OCI-LY3 (cell line): ENCODE results near the gene PDE4A.
A peak's percentile ranks its signal among the peaks of the same experiment; 100 is the strongest.

Experiments
- H2AFZ ChIP-seq: fragments of 200-600, 300-600 bp; shearing (Covaris generic); 2 replicates; pipeline ENCODE4 v1.6.0; 2014; ENCODE audit warnings: antibody characterized with exemption, low read depth, low read length
- H3K27ac ChIP-seq: fragments of 200-600, 300-600 bp; sonication (generic); 2 replicates; pipeline ENCODE4 v1.5.1; 2014; ENCODE audit warnings: mild to moderate bottlenecking, low read length, moderate library complexity, mixed read lengths
- H3K27me3 ChIP-seq: fragments of 200-600, 300-600 bp; sonication (generic); 2 replicates; pipeline ENCODE4 v1.6.1; 2014; ENCODE audit warnings: low read depth, low read length, mixed read lengths
- H3K36me3 ChIP-seq: fragments of 200-600, 300-600 bp; sonication (generic); replicated peaks from 2 replicates; pipeline ENCODE3; 2014; ENCODE audit warnings: low read depth, low read length, mixed read lengths
- H3K4me1 ChIP-seq: fragments of 300-600, 200-600 bp; sonication (generic); 2 replicates; pipeline ENCODE4 v1.6.1; 2014; ENCODE audit warnings: low read length, mixed read lengths
- H3K4me2 ChIP-seq: fragments of 200-600, 300-600 bp; sonication (generic); 2 replicates; pipeline ENCODE4 v1.6.1; 2014; ENCODE audit warnings: low read length, mixed read lengths
- H3K4me3 ChIP-seq: fragments of 300-600, 200-600 bp; sonication (generic); 2 replicates; pipeline ENCODE4 v1.5.1; 2014; ENCODE audit warnings: antibody characterized with exemption, mild to moderate bottlenecking, low read length, moderate library complexity
- H3K79me2 ChIP-seq: fragments of 300-600, 200-600 bp; shearing (Covaris generic); 2 replicates; pipeline ENCODE4 v1.6.1; 2014; ENCODE audit warnings: mild to moderate bottlenecking, low read length, mixed read lengths
- H3K9ac ChIP-seq: fragments of 300-600, 200-600 bp; shearing (Covaris generic); 2 replicates; pipeline ENCODE4 v1.6.0; 2014; ENCODE audit warnings: mild to moderate bottlenecking, low read length, moderate library complexity
- H3K9me3 ChIP-seq: fragments of 200-600, 300-600 bp; shearing (Covaris generic); 2 replicates; pipeline ENCODE4 v1.6.1; 2014; ENCODE audit warnings: low read length, mixed read lengths; ENCODE audit not compliant: insufficient read depth
- H4K20me1 ChIP-seq: fragments of 200-600, 300-600 bp; sonication (generic); 2 replicates; pipeline ENCODE4 v1.6.1; 2016; ENCODE audit warnings: low read length, mixed read lengths; ENCODE audit not compliant: insufficient read depth
- EZH2phosphoT487 ChIP-seq: fragments of 200-600 bp; shearing (Covaris generic); IDR thresholded peaks from 2 replicates; pipeline ENCODE4 v1.6.1; 2018; ENCODE audit warnings: antibody characterized with exemption, mixed run types, low read depth
- TF ChIP-seq, protein P1 (sequence below): fragments of 200-600, 300-600 bp; sonication (generic); IDR thresholded peaks from 2 replicates; pipeline ENCODE4 v1.5.1; 2014; ENCODE audit warnings: antibody characterized with exemption, low read length, low read depth

Gene PDE4A

DNA sequence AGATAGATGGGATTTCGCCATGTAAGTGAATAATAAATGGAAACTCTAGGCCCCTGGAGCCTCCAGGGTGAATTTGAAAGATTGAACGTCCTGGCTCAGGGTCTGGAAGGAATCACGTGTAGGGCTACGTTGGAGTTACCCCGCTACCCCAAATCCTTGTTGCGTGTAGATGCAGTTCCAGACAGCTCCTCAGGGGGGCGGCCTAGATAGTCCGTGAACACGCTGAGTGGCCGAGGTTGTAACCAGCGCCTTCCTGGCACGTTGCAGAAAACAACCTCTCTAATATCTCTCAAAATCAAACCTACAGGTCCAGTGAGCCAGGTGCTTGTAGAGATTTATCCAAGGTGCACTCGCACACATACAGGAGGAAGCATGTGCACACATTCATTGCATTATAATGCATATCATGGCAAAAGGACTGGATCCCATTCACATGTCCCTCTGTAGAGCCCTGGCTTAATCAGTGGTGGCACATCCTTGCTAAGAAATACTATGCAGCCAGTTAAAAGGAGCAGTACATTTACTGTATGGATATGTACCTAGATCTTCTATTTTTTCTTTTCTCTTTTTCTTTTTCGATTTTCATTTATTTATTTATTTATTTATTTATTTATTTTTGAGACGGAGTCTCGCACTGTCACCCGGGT lies 85.4 kb downstream of the PDE4A start:
- H3K27me3 ChIP-seq = no peaks in the 10 kb centered on the region
- no peaks in the 10 kb centered on the region for H3K9me3 ChIP-seq
- no peak overlapping the region for H3K4me2 ChIP-seq
- TF ChIP-seq, protein P1, sequence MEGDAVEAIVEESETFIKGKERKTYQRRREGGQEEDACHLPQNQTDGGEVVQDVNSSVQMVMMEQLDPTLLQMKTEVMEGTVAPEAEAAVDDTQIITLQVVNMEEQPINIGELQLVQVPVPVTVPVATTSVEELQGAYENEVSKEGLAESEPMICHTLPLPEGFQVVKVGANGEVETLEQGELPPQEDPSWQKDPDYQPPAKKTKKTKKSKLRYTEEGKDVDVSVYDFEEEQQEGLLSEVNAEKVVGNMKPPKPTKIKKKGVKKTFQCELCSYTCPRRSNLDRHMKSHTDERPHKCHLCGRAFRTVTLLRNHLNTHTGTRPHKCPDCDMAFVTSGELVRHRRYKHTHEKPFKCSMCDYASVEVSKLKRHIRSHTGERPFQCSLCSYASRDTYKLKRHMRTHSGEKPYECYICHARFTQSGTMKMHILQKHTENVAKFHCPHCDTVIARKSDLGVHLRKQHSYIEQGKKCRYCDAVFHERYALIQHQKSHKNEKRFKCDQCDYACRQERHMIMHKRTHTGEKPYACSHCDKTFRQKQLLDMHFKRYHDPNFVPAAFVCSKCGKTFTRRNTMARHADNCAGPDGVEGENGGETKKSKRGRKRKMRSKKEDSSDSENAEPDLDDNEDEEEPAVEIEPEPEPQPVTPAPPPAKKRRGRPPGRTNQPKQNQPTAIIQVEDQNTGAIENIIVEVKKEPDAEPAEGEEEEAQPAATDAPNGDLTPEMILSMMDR = peak; percentile 64
- TF ChIP-seq EZH2phosphoT487 = no peak
- no peak overlapping the region for H3K4me3 ChIP-seq
- H3K79me2 ChIP-seq = peaks cover 28% of the 10 kb centered on the region
- H3K36me3 ChIP-seq = peaks cover 3% of the 10 kb centered on the region
- no peak overlapping the region for H3K9ac ChIP-seq
- no peak overlapping the region for H3K27ac ChIP-seq
- no peak overlapping the region for H2AFZ ChIP-seq
- H3K4me1 ChIP-seq = peaks cover 15% of the 10 kb centered on the region
- no peaks in the 10 kb centered on the region for H4K20me1 ChIP-seq

GRCh38 chr19:10508036-10508435 lies 87.7 kb downstream of the PDE4A start:
- Histone ChIP-seq H2AFZ (no peak overlapping the region), H4K20me1 (no peaks in the 10 kb centered on the region), H3K9ac (no peak overlapping the region), H3K4me1 (peaks cover 8% of the 10 kb centered on the region), H3K4me3 (no peak overlapping the region), H3K36me3 (no peaks in the 10 kb centered on the region), H3K9me3 (no peaks in the 10 kb centered on the region), H3K27ac (no peak overlapping the region), H3K4me2 (no peak overlapping the region), H3K79me2 (peaks cover 7% of the 10 kb centered on the region; the same call in 1 of the 2 replicates), H3K27me3 (peaks cover 1% of the 10 kb centered on the region; the same call in 1 of the 2 replicates)
- TF ChIP-seq, protein P1 = no peak
- no peak for TF ChIP-seq EZH2phosphoT487

- Histone ChIP-seq H3K4me1 (peaks cover 4% of the 10 kb centered on the region), H3K27me3 (peaks cover 4% of the 10 kb centered on the region; the same call in 1 of the 2 replicates), H3K79me2 (peaks cover under 1% of the 10 kb centered on the region; the same call in 1 of the 2 replicates), H3K4me2 (no peak overlapping the region), H3K4me3 (no peak overlapping the region), H3K36me3 (no peaks in the 10 kb centered on the region), H3K27ac (no peak overlapping the region), H2AFZ (no peak overlapping the region), H3K9me3 (no peaks in the 10 kb centered on the region), H3K9ac (no peak overlapping the region), H4K20me1 (no peaks in the 10 kb centered on the region)
- TF ChIP-seq, protein P1 = no peak
- no peak for TF ChIP-seq EZH2phosphoT487
Observed at GRCh38 chr19:10508707-10509106, 88.4 kb downstream of the PDE4A start.

DNA sequence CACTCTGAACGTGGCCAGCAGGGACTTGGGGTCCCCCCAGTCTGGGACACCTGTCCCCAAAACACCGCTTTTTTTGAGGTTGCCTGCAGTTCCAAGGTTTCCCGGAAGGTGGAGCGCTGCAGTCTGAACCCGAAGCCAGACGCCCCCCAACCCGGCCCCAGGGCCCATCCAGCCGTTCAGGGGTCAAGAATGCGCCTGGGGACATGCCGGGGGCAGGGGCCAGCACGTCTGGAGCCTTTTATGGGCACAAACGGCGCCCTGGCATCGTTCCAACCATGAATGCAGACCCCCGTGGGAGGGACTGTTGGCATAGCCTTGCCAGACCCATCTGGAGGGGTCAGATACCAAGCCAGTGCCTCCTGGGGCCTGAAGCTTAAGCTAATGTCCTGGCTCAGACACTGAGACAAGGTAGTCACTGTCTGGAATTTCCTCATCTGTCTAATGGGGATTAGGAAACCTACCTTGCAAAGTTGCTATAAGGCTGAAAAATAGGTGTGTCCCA lies 90.0 kb downstream of the PDE4A start:
- no peaks in the 10 kb centered on the region for H3K36me3 ChIP-seq
- no peaks in the 10 kb centered on the region for H3K79me2 ChIP-seq
- H2AFZ ChIP-seq = peak overlapping the region; percentile 77
- no peak for TF ChIP-seq EZH2phosphoT487
- TF ChIP-seq, protein P1 = peak; percentile 87
- H3K9ac ChIP-seq = 0 out of 2 replicates have a peak overlapping the region, but pooled peaks have one; percentile 6
- H3K4me1 ChIP-seq = peaks cover 3% of the 10 kb centered on the region
- H3K9me3 ChIP-seq = no peaks in the 10 kb centered on the region
- H3K27ac ChIP-seq = no peak overlapping the region
- H3K27me3 ChIP-seq = peaks cover 4% of the 10 kb centered on the region; the same call in 1 of the 2 replicates
- H4K20me1 ChIP-seq = no peaks in the 10 kb centered on the region
- H3K4me2 ChIP-seq = peak overlapping the region; percentile 71
- H3K4me3 ChIP-seq = peak overlapping the region; percentile 55
